ENCODE measurements around the gene EEF1A2. TPM values are rescaled to one million over a fixed set of nuclear protein-coding genes. Genes with fewer than 3 reads are reported as not detected.

The EEF1A2 gene
- polyA plus RNA-seq, 3 donors, result 0.08 TPM; not detected in 2

- TF ChIP-seq CTCF (IDR thresholded peaks at IDR 0.05), result no peak
- WGBS (ENCODE audit: insufficient coverage), result 94% methylated on average over 18 of the region's 20 CpGs
- peaks cover 2 to 20% of the 10 kb centered on the region in 2 donors for H3K27me3 ChIP-seq (ENCODE audit: control insufficient read depth in 2 of 2, insufficient read depth in 2 of 2, low read length in 2 of 2)
- no peaks in the 10 kb centered on the region for H3K36me3 ChIP-seq (replicated peaks in 1 of 2; ENCODE audit: control insufficient read depth in 1 of 2, insufficient read depth in 2 of 2, low read length in 2 of 2)
- Mint-ChIP-seq H3K36me3 (no peaks in the 10 kb centered on the region), H3K4me1 (no peaks in the 10 kb centered on the region), H3K9me3 (no peaks in the 10 kb centered on the region), H3K4me3 (peak overlapping the region in 1 of 2 donors; percentile 3), H3K27me3 (ENCODE audit: low read depth in 3 of 3) (peaks cover 17 to 35% (median 26%) of the 10 kb centered on the region in 3 donors), H3K27ac (no peak overlapping the region)
- no peak overlapping the region for H3K9ac ChIP-seq (ENCODE audit: insufficient read depth, low read length, poor library complexity, severe bottlenecking)
- H4K20me1 ChIP-seq (ENCODE audit: insufficient read depth, low read length), result no peaks in the 10 kb centered on the region
- H3K79me2 ChIP-seq (ENCODE audit: insufficient read depth, low read length), result no peaks in the 10 kb centered on the region
- H3K4me1 ChIP-seq (ENCODE audit: control insufficient read depth in 1 of 2, insufficient read depth in 2 of 2, low read length in 2 of 2), result no peaks in the 10 kb centered on the region
- H2AFZ ChIP-seq (ENCODE audit: insufficient read depth, low read depth, low read length, poor library complexity, severe bottlenecking), result no peak overlapping the region
- intact Hi-C loops (cut with micrococcal nuclease), result no loop called here
- no peaks in the 10 kb centered on the region for H3K9me3 ChIP-seq (replicated peaks in 1 of 2; ENCODE audit: control insufficient read depth in 1 of 2, insufficient read depth in 1 of 2, low read length in 2 of 2)
- H3K27ac ChIP-seq (ENCODE audit: low read depth in 1 of 2, low read length in 2 of 2), result no peak overlapping the region
- H3K4me2 ChIP-seq (replicated peaks; ENCODE audit: extremely low read depth, low read length, poor library complexity, severe bottlenecking), result no peak overlapping the region
- DNase-seq, result no peak
- H3K4me3 ChIP-seq (replicated peaks in 1 of 3; ENCODE audit: low read depth in 2 of 3, low read length in 3 of 3), result no peak overlapping the region
Observed at GRCh38 chr20:63452341-63452740, 46.5 kb downstream of the EEF1A2 start.

GRCh38 chr20:63451821-63452220 lies 47.1 kb downstream of the EEF1A2 start:
- Mint-ChIP-seq H3K4me3 (no peak overlapping the region), H3K27ac (no peak overlapping the region), H3K27me3 (ENCODE audit: low read depth in 3 of 3) (peaks cover 17 to 35% (median 26%) of the 10 kb centered on the region in 3 donors), H3K9me3 (no peaks in the 10 kb centered on the region), H3K4me1 (no peaks in the 10 kb centered on the region), H3K36me3 (no peaks in the 10 kb centered on the region)
- Histone ChIP-seq H3K36me3 (replicated peaks in 1 of 2; ENCODE audit: control insufficient read depth in 1 of 2, insufficient read depth in 2 of 2, low read length in 2 of 2) (no peaks in the 10 kb centered on the region), H3K4me3 (replicated peaks in 1 of 3; ENCODE audit: low read depth in 2 of 3, low read length in 3 of 3) (no peak overlapping the region), H3K79me2 (ENCODE audit: insufficient read depth, low read length) (no peaks in the 10 kb centered on the region), H3K27ac (ENCODE audit: low read depth in 1 of 2, low read length in 2 of 2) (no peak overlapping the region), H3K9me3 (replicated peaks in 1 of 2; ENCODE audit: control insufficient read depth in 1 of 2, insufficient read depth in 1 of 2, low read length in 2 of 2) (no peaks in the 10 kb centered on the region), H3K4me2 (replicated peaks; ENCODE audit: extremely low read depth, low read length, poor library complexity, severe bottlenecking) (no peak overlapping the region), H3K27me3 (ENCODE audit: control insufficient read depth in 2 of 2, insufficient read depth in 2 of 2, low read length in 2 of 2) (peaks cover 2 to 20% of the 10 kb centered on the region in 2 donors), H3K9ac (ENCODE audit: insufficient read depth, low read length, poor library complexity, severe bottlenecking) (no peak overlapping the region), H2AFZ (ENCODE audit: insufficient read depth, low read depth, low read length, poor library complexity, severe bottlenecking) (no peak overlapping the region), H4K20me1 (ENCODE audit: insufficient read depth, low read length) (no peaks in the 10 kb centered on the region), H3K4me1 (ENCODE audit: control insufficient read depth in 1 of 2, insufficient read depth in 2 of 2, low read length in 2 of 2) (no peaks in the 10 kb centered on the region)
- intact Hi-C loops (cut with micrococcal nuclease), result no loop called here
- no peak for DNase-seq
- TF ChIP-seq CTCF (IDR thresholded peaks at IDR 0.05), result no peak
- WGBS (ENCODE audit: insufficient coverage), result 100% methylated on average over 13 of the region's 17 CpGs

Measured in CD14-positive monocyte (primary cell).